Thymus (tissue), 11 donors: Measurements from ENCODE around the gene RGS2. TPM values are rescaled to one million over a fixed set of nuclear protein-coding genes. Genes with fewer than 3 reads are reported as not detected.

ENCODE experiments used
- DNase-seq, 9 donors: peaks; one replicate each; pipeline ENCODE4 v3.0.0-alpha.2; 2013; ENCODE audit warnings: low spot score in 9 of 9, low read depth in 6 of 9, missing footprints in 1 of 9
- H3K27ac ChIP-seq, 2 donors: one replicate each; pipeline ENCODE4 v1.5.1; 2013; ENCODE audit warnings: control low read depth in 1 of 2, low read depth in 1 of 2, low read length in 1 of 2, mild to moderate bottlenecking in 1 of 2, moderate library complexity in 1 of 2
- H3K27me3 ChIP-seq, 2 donors: one replicate each; pipeline ENCODE4 v1.5.1; 2013; ENCODE audit warnings: low read length in 1 of 2; ENCODE audit not compliant: control insufficient read depth in 2 of 2, insufficient read depth in 1 of 2
- H3K36me3 ChIP-seq, 2 donors: one replicate each; pipeline ENCODE4 v1.5.1; 2013; ENCODE audit warnings: low read length in 1 of 2, mild to moderate bottlenecking in 1 of 2, moderate library complexity in 1 of 2; ENCODE audit not compliant: control insufficient read depth in 2 of 2, insufficient read depth in 2 of 2
- H3K4me1 ChIP-seq, 2 donors: one replicate each; pipeline ENCODE4 v1.5.1; 2013; ENCODE audit warnings: low read length in 2 of 2; ENCODE audit not compliant: control insufficient read depth in 2 of 2, insufficient read depth in 2 of 2
- H3K4me3 ChIP-seq, 2 donors: one replicate each; pipeline ENCODE4 v1.5.1; 2013; ENCODE audit warnings: low read length in 2 of 2, control low read depth in 1 of 2, mild to moderate bottlenecking in 1 of 2
- H3K9me3 ChIP-seq, 2 donors: one replicate each; pipeline ENCODE4 v1.5.1; 2013; ENCODE audit warnings: low read length in 1 of 2, mild to moderate bottlenecking in 1 of 2; ENCODE audit not compliant: control insufficient read depth in 2 of 2, insufficient read depth in 1 of 2
- WGBS: extraction: QIAGEN DNeasy Blood & Tissue Kit; methylation state at CpG from one replicate; pipeline ENCODE4 v1.1.7; 2013; 5-methylcytosine and 5-hydroxymethylcytosine counted together
- polyA plus RNA-seq: library from polyadenylated mRNA; stranded (reverse); fragments of 200-250 nt; gene quantifications from one replicate; pipeline ENCODE4 v1.2.3, GENCODE V29; 2013
- total RNA-seq: library from RNA; stranded (reverse); fragments of 120-200 nt; gene quantifications from one replicate; pipeline ENCODE4 v1.2.4, GENCODE V29; 2013
- donor health status: healthy.

Gene RGS2
- total and polyA plus RNA-seq, 2 donors: 26.5 to 124 TPM

GRCh38 chr1:192767798-192768197 is 41.0 kb upstream of the RGS2 start:
- DNase-seq: no peak
- no peak overlapping the region for H3K4me3 ChIP-seq
- H3K27me3 ChIP-seq: no peaks in the 10 kb centered on the region
- H3K9me3 ChIP-seq: no peaks in the 10 kb centered on the region
- no peaks in the 10 kb centered on the region for H3K4me1 ChIP-seq
- H3K27ac ChIP-seq: no peak overlapping the region
- no peaks in the 10 kb centered on the region for H3K36me3 ChIP-seq
- WGBS: 98% methylated on average over 2 of the region's 2 CpGs

- no peaks in the 10 kb centered on the region for H3K27me3 ChIP-seq
- H3K27ac ChIP-seq: no peak overlapping the region
- no peaks in the 10 kb centered on the region for H3K36me3 ChIP-seq
- no peaks in the 10 kb centered on the region for H3K9me3 ChIP-seq
- no peaks in the 10 kb centered on the region for H3K4me1 ChIP-seq
- H3K4me3 ChIP-seq: no peak overlapping the region
- no peak for DNase-seq
Measured at GRCh38 chr1:192768463-192768862, 40.4 kb upstream of the RGS2 start.

DNA sequence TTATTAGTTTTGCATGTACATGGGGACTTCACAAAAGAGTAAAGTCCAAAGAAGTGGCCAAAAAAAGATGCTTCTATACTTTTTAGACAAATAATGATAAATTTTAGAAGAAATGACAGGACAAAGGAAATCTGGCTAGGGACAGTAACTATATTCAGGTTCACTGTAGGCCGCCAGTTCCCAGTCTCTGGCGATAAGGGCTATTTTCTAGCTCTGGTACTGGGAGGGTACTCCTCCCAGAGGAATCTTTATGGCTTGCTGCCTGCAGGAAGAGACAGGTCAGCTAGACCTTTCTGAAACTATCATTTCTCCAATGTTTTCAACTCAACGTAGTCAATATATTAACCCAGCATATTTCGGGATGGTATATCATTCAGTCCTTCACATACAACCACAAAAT is 37.5 kb upstream of the RGS2 start:
- no peaks in the 10 kb centered on the region for H3K27me3 ChIP-seq
- no peak overlapping the region for H3K4me3 ChIP-seq
- H3K36me3 ChIP-seq: no peaks in the 10 kb centered on the region
- no peak overlapping the region for H3K27ac ChIP-seq
- H3K4me1 ChIP-seq: no peaks in the 10 kb centered on the region
- DNase-seq: no peak
- no peaks in the 10 kb centered on the region for H3K9me3 ChIP-seq
- WGBS: 98% methylated on average over 4 of the region's 4 CpGs

- H3K4me3 ChIP-seq: no peak overlapping the region
- no peaks in the 10 kb centered on the region for H3K9me3 ChIP-seq
- 87% methylated on average over 2 of the region's 2 CpGs for WGBS
- H3K36me3 ChIP-seq: no peaks in the 10 kb centered on the region
- no peaks in the 10 kb centered on the region for H3K4me1 ChIP-seq
- DNase-seq: no peak
- no peaks in the 10 kb centered on the region for H3K27me3 ChIP-seq
- no peak overlapping the region for H3K27ac ChIP-seq
Measured at GRCh38 chr1:192775631-192776030, 33.2 kb upstream of the RGS2 start.

GRCh38 chr1:192776206-192776605 is 32.6 kb upstream of the RGS2 start:
- Histone ChIP-seq H3K4me3 (no peak overlapping the region), H3K9me3 (no peaks in the 10 kb centered on the region), H3K27ac (no peak overlapping the region), H3K4me1 (no peaks in the 10 kb centered on the region), H3K36me3 (no peaks in the 10 kb centered on the region), H3K27me3 (no peaks in the 10 kb centered on the region)
- WGBS: 97% methylated on average over 4 of the region's 4 CpGs
- DNase-seq: no peak

GRCh38 chr1:192776998-192777397 is 31.8 kb upstream of the RGS2 start:
- H3K9me3 ChIP-seq: no peaks in the 10 kb centered on the region
- H3K27me3 ChIP-seq: no peaks in the 10 kb centered on the region

GRCh38 chr1:192783791-192784190 is 25.0 kb upstream of the RGS2 start:
- no peak for DNase-seq
- Histone ChIP-seq H3K36me3 (no peaks in the 10 kb centered on the region), H3K4me3 (no peak overlapping the region), H3K4me1 (no peaks in the 10 kb centered on the region), H3K27me3 (no peaks in the 10 kb centered on the region), H3K9me3 (no peaks in the 10 kb centered on the region), H3K27ac (no peak overlapping the region)
- 98% methylated on average over 6 of the region's 6 CpGs for WGBS

More at GRCh38 chr1:192776998-192777397, 31.8 kb upstream of the RGS2 start:
- no peaks in the 10 kb centered on the region for H3K36me3 ChIP-seq
- no peaks in the 10 kb centered on the region for H3K4me1 ChIP-seq
- WGBS: 85% methylated on average over 3 of the region's 3 CpGs
- no peak overlapping the region for H3K27ac ChIP-seq
- no peak overlapping the region for H3K4me3 ChIP-seq
- DNase-seq: no peak

GRCh38 chr1:192784397-192784796 is 24.4 kb upstream of the RGS2 start:
- Histone ChIP-seq H3K4me1 (no peaks in the 10 kb centered on the region), H3K27ac (no peak overlapping the region), H3K36me3 (no peaks in the 10 kb centered on the region), H3K9me3 (no peaks in the 10 kb centered on the region), H3K4me3 (no peak overlapping the region), H3K27me3 (no peaks in the 10 kb centered on the region)
- WGBS: 69% methylated on average over 2 of the region's 2 CpGs
- DNase-seq: no peak

GRCh38 chr1:192786576-192786975 is 22.3 kb upstream of the RGS2 start:
- Histone ChIP-seq H3K27me3 (no peaks in the 10 kb centered on the region), H3K36me3 (no peaks in the 10 kb centered on the region), H3K4me1 (no peaks in the 10 kb centered on the region), H3K4me3 (no peak overlapping the region), H3K27ac (no peak overlapping the region), H3K9me3 (no peaks in the 10 kb centered on the region)
- DNase-seq: no peak
- 99% methylated on average over 4 of the region's 4 CpGs for WGBS
